CD4-positive, alpha-beta T cell treated with Interleukin-17A for 1 hour (primary cell): ENCODE results near the gene CGB7.
A peak's percentile ranks its signal among the peaks of the same experiment; 100 is the strongest.

Experiments used
- DNase-seq: peaks from one replicate; pipeline ENCODE4 v3.0.0-alpha.2; 2020

Gene CGB7

GRCh38 chr19:49057636-49058234 is at the start of gene CGB7:
Gene CGB7, minus strand, starts transcription at chr19:49057749. Its CDS starts 2,374 bp downstream, at chr19:49055375.
- DNase-seq = peak; percentile 34

GRCh38 chr19:49106648-49107135 is 49.1 kb upstream of the CGB7 start:
- DNase-seq = peak; percentile 69

GRCh38 chr19:49104229-49104864 is 46.8 kb upstream of the CGB7 start:
- DNase-seq = no peak

GRCh38 chr19:49103331-49104085 is 46.0 kb upstream of the CGB7 start:
- no peak for DNase-seq

GRCh38 chr19:49102303-49102702 is 44.8 kb upstream of the CGB7 start:
- no peak for DNase-seq

GRCh38 chr19:49101160-49101559 is 43.6 kb upstream of the CGB7 start:
- DNase-seq = no peak

GRCh38 chr19:49098795-49099194 is 41.2 kb upstream of the CGB7 start:
- no peak for DNase-seq

- peak; percentile 87 for DNase-seq
These were observed 40.1 kb upstream of the CGB7 start for GRCh38 chr19:49097453-49098288.

GRCh38 chr19:49094505-49095482 is 37.2 kb upstream of the CGB7 start:
- no peak for DNase-seq

- no peak for DNase-seq
These were observed 35.1 kb upstream of the CGB7 start for GRCh38 chr19:49092686-49093085.

GRCh38 chr19:49091391-49092038 is 34.0 kb upstream of the CGB7 start:
- no peak for DNase-seq

- no peak for DNase-seq
These were observed 28.7 kb upstream of the CGB7 start for GRCh38 chr19:49086296-49086695.

- DNase-seq = no peak
These were observed 28.3 kb upstream of the CGB7 start for GRCh38 chr19:49085868-49086232.

- peak; percentile 99 for DNase-seq
These were observed 27.7 kb upstream of the CGB7 start, which contains the start of gene SNRNP70 for GRCh38 chr19:49085020-49085867. Gene SNRNP70, plus strand, starts transcription at chr19:49085451. Its CDS starts 964 bp downstream, at chr19:49086415.

- DNase-seq = no peak
These were observed 26.9 kb upstream of the CGB7 start for GRCh38 chr19:49084206-49085019.

- no peak for DNase-seq
These were observed 23.7 kb upstream of the CGB7 start for GRCh38 chr19:49081273-49081672.

GRCh38 chr19:49080392-49080791 is 22.8 kb upstream of the CGB7 start:
- DNase-seq = no peak

- DNase-seq = peak; percentile 27
These were observed 17.3 kb upstream of the CGB7 start for GRCh38 chr19:49074869-49075268.
